Gastrocnemius medialis (tissue), 4 donors: ENCODE measurements around the gene DARS1. TPM values are rescaled to one million over a fixed set of nuclear protein-coding genes. Genes with fewer than 3 reads are reported as not detected.
A peak's percentile ranks its signal among the peaks of the same experiment; 100 is the strongest.
"Not testable (repeated sequence)": the region's sequence is repeated elsewhere in the genome, so short reads cannot be mapped to it uniquely, and the experiment has no call there.

Source experiments
- ATAC-seq, 2 donors: fragments of 150-250 bp; one replicate each; pipeline ENCODE4 v1.9.1; 2016
- DNase-seq, 2 donors: peaks; one replicate each; pipeline ENCODE4 v3.0.0-alpha.2; 2019
- H3K27ac ChIP-seq, 4 donors: fragments of 200-600 bp; sonication (generic); 1 replicate in 1 of 4; 2 replicates in 3 of 4; pipeline ENCODE4 v1.5.1; 2016 to 2018; ENCODE audit warnings: mild to moderate bottlenecking in 2 of 4, moderate library complexity in 1 of 4
- H3K27me3 ChIP-seq, 3 donors: fragments of 200-600 bp; sonication (generic) in 2 of 3; 1 replicate in 1 of 3; 2 replicates in 2 of 3; pipeline versions ENCODE4 v1.5.1 to v1.6.0; 2016 to 2019; ENCODE audit warnings: mild to moderate bottlenecking in 1 of 3, moderate library complexity in 1 of 3
- H3K36me3 ChIP-seq, 2 donors: fragments of 200-600 bp; sonication (generic) in 1 of 2; one replicate each; pipeline ENCODE4 v1.5.1; 2017 to 2018
- H3K4me1 ChIP-seq, 2 donors: fragments of 200-600 bp; sonication (generic) in 1 of 2; one replicate each; pipeline ENCODE4 v1.5.1; 2016 to 2017; ENCODE audit warnings: mild to moderate bottlenecking in 2 of 2
- H3K4me3 ChIP-seq, 4 donors: fragments of 200-600 bp; sonication (generic) in 3 of 4; 1 replicate in 1 of 4; 2 replicates in 3 of 4; pipeline ENCODE4 v1.5.1; 2016 to 2019; ENCODE audit warnings: mild to moderate bottlenecking in 2 of 4
- H3K9me3 ChIP-seq, 3 donors: fragments of 200-600 bp; sonication (generic) in 2 of 3; 1 replicate in 1 of 3; 2 replicates in 2 of 3; pipeline ENCODE4 v1.5.1; 2016 to 2019
- CTCF ChIP-seq, 5 experiments: fragments of 450-650 bp in 3 of 5; fragments of 200-600 bp in 2 of 5; sonication (generic) in 2 of 5; IDR thresholded peaks in 4 of 5; conservative IDR thresholded peaks in 1 of 5; 1 replicate in 4 of 5; 2 replicates in 1 of 5; pipeline ENCODE4 v1.5.1; 2016 to 2019; ENCODE audit warnings: antibody characterized with exemption in 5 of 5, mild to moderate bottlenecking in 3 of 5, moderate library complexity in 3 of 5
- POLR2A ChIP-seq, 2 donors: fragments of 450-650 bp; IDR thresholded peaks; one replicate each; pipeline ENCODE4 v1.6.1; 2017; ENCODE audit warnings: antibody characterized with exemption in 2 of 2, mild to moderate bottlenecking in 2 of 2, moderate library complexity in 2 of 2
- in situ Hi-C, 4 donors: fragments of 200-750 bp; cut with MboI; loops; one replicate each; pipeline versions ENCODE4 v1.15.0 to v1.8.0; 2017; ENCODE audit warnings: low sequenced_read_pairs in 4 of 4
- intact Hi-C: fragments of 100-400 bp; cut with DNase I; formaldehyde crosslinking; loops from one replicate; pipeline ENCODE4 v1.15.1; 2023; ENCODE audit warnings: low total_unique reads
- total RNA-seq, 4 donors: library from RNA; depleted of rRNA; stranded (reverse); fragments of >200 nt; gene quantifications; one replicate each; pipeline versions ENCODE4 v1.1.0 to v1.2.3, GENCODE V29; 2016

Gene DARS1
- total RNA-seq, 4 donors from 2014 or later = 86.2 to 97.2 (median 89.8) TPM

GRCh38 chr2:135885709-135886108 is 99.7 kb downstream of the DARS1 start:
- no peak for TF ChIP-seq POLR2A (IDR thresholded peaks at IDR 0.05)
- ATAC-seq (no peak), DNase-seq (no peak)
- H3K27ac ChIP-seq = no peak overlapping the region
- no peaks in the 10 kb centered on the region for H3K9me3 ChIP-seq
- H3K4me1 ChIP-seq = peaks cover 0 to 3% of the 10 kb centered on the region in 2 donors
- H3K4me3 ChIP-seq = no peak overlapping the region
- no peaks in the 10 kb centered on the region for H3K36me3 ChIP-seq
- intact Hi-C loops = no loop called here
- H3K27me3 ChIP-seq = no peaks in the 10 kb centered on the region
- in situ Hi-C loops = no loop called here

GRCh38 chr2:135882415-135882814 is 103.0 kb downstream of the DARS1 start:
- no peak overlapping the region for H3K4me3 ChIP-seq
- H3K9me3 ChIP-seq = no peaks in the 10 kb centered on the region
- intact Hi-C loops (no loop called here), in situ Hi-C loops (no loop called here)
- no peak overlapping the region for H3K27ac ChIP-seq
- ATAC-seq (no peak), DNase-seq (no peak)
- peaks cover 0 to 3% of the 10 kb centered on the region in 2 donors for H3K4me1 ChIP-seq
- H3K27me3 ChIP-seq = no peaks in the 10 kb centered on the region
- no peaks in the 10 kb centered on the region for H3K36me3 ChIP-seq
- TF ChIP-seq POLR2A (IDR thresholded peaks at IDR 0.05) (no peak), CTCF (IDR thresholded peaks at IDR 0.05 in 4 of 5, conservative IDR thresholded peaks at IDR 0.05 in 1 of 5) (no peak)

GRCh38 chr2:135876770-135877169 is 108.7 kb downstream of the DARS1 start:
- ATAC-seq, H3K9me3 ChIP-seq, in situ Hi-C loops, H3K27me3 ChIP-seq, DNase-seq, H3K36me3 ChIP-seq: not testable (repeated sequence)
- H3K4me3 ChIP-seq = peak overlapping the region; percentile 74 to 93 (median 78)
- H3K27ac ChIP-seq = peak overlapping the region; percentile 80 to 90 (median 87)
- peaks cover 6 to 13% of the 10 kb centered on the region in 2 donors for H3K4me1 ChIP-seq
- intact Hi-C loops = loop anchor here (1.0 to 10.0 kb wide), 3 partner anchors 109 to 342 kb away; partner anchors contain the start of genes DARS1, R3HDM1, UBXN4 and ZRANB3

GRCh38 chr2:135876066-135876711 is 109.2 kb downstream of the DARS1 start, which contains the start of gene MCM6:
Gene MCM6, minus strand, starts transcription at chr2:135876443. Its CDS starts 78 bp downstream, at chr2:135876365.
- H3K4me1 ChIP-seq = peaks cover 6 to 13% of the 10 kb centered on the region in 2 donors
- peak; percentile 95 to 97 for DNase-seq
- H3K9me3 ChIP-seq = no peaks in the 10 kb centered on the region
- peak; percentile 98 to 100 for ATAC-seq
- in situ Hi-C loops = no loop called here
- TF ChIP-seq POLR2A (IDR thresholded peaks at IDR 0.05) (peak; percentile 44 to 65), CTCF (IDR thresholded peaks at IDR 0.05 in 4 of 5, conservative IDR thresholded peaks at IDR 0.05 in 1 of 5) (peak in 3 of 5 experiments; percentile 10 to 46 (median 34))
- intact Hi-C loops = loop anchor here (1.0 to 10.0 kb wide), 3 partner anchors 109 to 341 kb away; partner anchors contain the start of genes DARS1, R3HDM1, UBXN4 and ZRANB3
- no peaks in the 10 kb centered on the region for H3K27me3 ChIP-seq
- H3K27ac ChIP-seq = peak within 1 kb of the TSS; percentile 80 to 90 (median 87)
- peaks cover 0 to 3% of the 10 kb centered on the region in 2 donors for H3K36me3 ChIP-seq
- peak within 1 kb of the TSS; percentile 74 to 93 (median 78) for H3K4me3 ChIP-seq

GRCh38 chr2:135875491-135876065 is 109.8 kb downstream of the DARS1 start:
- in situ Hi-C loops = no loop called here
- TF ChIP-seq POLR2A (IDR thresholded peaks at IDR 0.05) (no peak), CTCF (IDR thresholded peaks at IDR 0.05 in 4 of 5, conservative IDR thresholded peaks at IDR 0.05 in 1 of 5) (no peak)
- peaks cover 0 to 9% of the 10 kb centered on the region in 2 donors for H3K36me3 ChIP-seq

More at GRCh38 chr2:135875491-135876065, 109.8 kb downstream of the DARS1 start:
- peak; percentile 9 to 36 for DNase-seq
- intact Hi-C loops = loop anchor here (1.0 to 10.0 kb wide), 3 partner anchors 110 to 341 kb away; partner anchors contain the start of genes DARS1, R3HDM1, UBXN4 and ZRANB3
- Histone ChIP-seq H3K27me3 (no peaks in the 10 kb centered on the region), H3K4me1 (peaks cover 6 to 13% of the 10 kb centered on the region in 2 donors), H3K4me3 (peak overlapping the region; percentile 74 to 93 (median 78)), H3K27ac (peak overlapping the region; percentile 80 to 90 (median 87)), H3K9me3 (no peaks in the 10 kb centered on the region)
- ATAC-seq = peak; percentile 61 to 63
